ENCODE results near the gene ACOX1.

GRCh38 chr17:75980188-75981018, 1.4 kb upstream of the ACOX1 start:
- TF ChIP-seq CTCF (IDR thresholded peaks at IDR 0.05) (no peak), POLR2AphosphoS5 (IDR thresholded peaks at IDR 0.05) (no peak), EP300 (IDR thresholded peaks at IDR 0.05; ENCODE audit: low read depth) (no peak), POLR2A (IDR thresholded peaks at IDR 0.05) (no peak)

Measured in transverse colon (tissue), 4 donors.